HepG2 (cell line): Measurements from ENCODE around the gene HOXA13. TPM values are rescaled to one million over a fixed set of nuclear protein-coding genes. Genes with fewer than 3 reads are reported as not detected.

ENCODE experiments used
- CHD4 ChIP-seq: fragments of 200-600 bp; sonication (generic); IDR thresholded peaks from 2 replicates; pipeline ENCODE4 v1.7.0; 2017; ENCODE audit warnings: mild to moderate bottlenecking, low read length, borderline replicate concordance
- CTCF ChIP-seq: sonication (generic); formaldehyde crosslinking; IDR thresholded peaks from 2 replicates; pipeline ENCODE4 v1.5.0; 2020; ENCODE audit warnings: mild to moderate bottlenecking, missing genetic modification reagents, moderate library complexity
- ETS1 ChIP-seq: sonication (generic); formaldehyde crosslinking; IDR thresholded peaks from 2 replicates; pipeline ENCODE4 v1.4.0; 2020; ENCODE audit warnings: missing genetic modification reagents
- HMGXB4 ChIP-seq, 2 experiments: sonication (generic) in 1 of 2; formaldehyde crosslinking in 1 of 2; IDR thresholded peaks; 2 replicates each; pipeline versions ENCODE4 v1.4.0 to v1.6.1; 2018 to 2020; ENCODE audit warnings: missing genetic modification reagents in 2 of 2, borderline replicate concordance in 1 of 2, low read depth in 1 of 2, mild to moderate bottlenecking in 1 of 2, missing biosample characterization in 1 of 2
- HNF4A ChIP-seq: sonication (generic); formaldehyde crosslinking; IDR thresholded peaks from 2 replicates; pipeline ENCODE4 v1.4.0; 2020; ENCODE audit warnings: missing genetic modification reagents
- RAD21 ChIP-seq: fragments of 450-650 bp; formaldehyde crosslinking; IDR thresholded peaks from 2 replicates; pipeline ENCODE4 v1.5.0; 2020; ENCODE audit warnings: mild to moderate bottlenecking
- RARA ChIP-seq: IDR thresholded peaks from 2 replicates; pipeline ENCODE4 v1.6.1; 2016; ENCODE audit warnings: missing genetic modification reagents, missing compliant biosample characterization
- WIZ ChIP-seq: sonication (generic); formaldehyde crosslinking; IDR thresholded peaks from 2 replicates; pipeline ENCODE4 v1.5.1; 2020; ENCODE audit warnings: mild to moderate bottlenecking, missing genetic modification reagents
- YY1 ChIP-seq: IDR thresholded peaks from 2 replicates; pipeline ENCODE4 v1.6.1; 2011; ENCODE audit warnings: low read length, low read depth, moderate library complexity, mild to moderate bottlenecking; ENCODE audit not compliant: insufficient read depth, insufficient replicate concordance
- ZBTB33 ChIP-seq: sonication (generic); formaldehyde crosslinking; IDR thresholded peaks from 2 replicates; pipeline ENCODE4 v1.4.0; 2020; ENCODE audit warnings: missing genetic modification reagents
- ZEB1 ChIP-seq: IDR thresholded peaks from 2 replicates; pipeline ENCODE4 v1.6.1; 2012; ENCODE audit warnings: mild to moderate bottlenecking, low read depth, inconsistent platforms; ENCODE audit not compliant: insufficient replicate concordance
- ZNF44 ChIP-seq: sonication (generic); formaldehyde crosslinking; IDR thresholded peaks from 2 replicates; pipeline ENCODE4 v1.5.1; 2020; ENCODE audit warnings: mild to moderate bottlenecking, missing genetic modification reagents
- ZNF501 ChIP-seq: sonication (generic); formaldehyde crosslinking; IDR thresholded peaks from 2 replicates; pipeline ENCODE4 v1.5.1; 2020; ENCODE audit warnings: mild to moderate bottlenecking, moderate library complexity, missing genetic modification reagents
- ZNF512B ChIP-seq: sonication (generic); formaldehyde crosslinking; IDR thresholded peaks from 2 replicates; pipeline ENCODE4 v1.5.1; 2020; ENCODE audit warnings: missing genetic modification reagents, mild to moderate bottlenecking, borderline replicate concordance
- ZNF569 ChIP-seq: sonication (generic); formaldehyde crosslinking; IDR thresholded peaks from 2 replicates; pipeline ENCODE4 v1.5.0; 2020; ENCODE audit warnings: mild to moderate bottlenecking, missing genetic modification reagents, moderate library complexity, borderline replicate concordance
- ZNF777 ChIP-seq: sonication (generic); formaldehyde crosslinking; IDR thresholded peaks from 2 replicates; pipeline ENCODE4 v1.4.0; 2020; ENCODE audit warnings: missing genetic modification reagents
- polyA plus RNA-seq, 8 experiments: library from polyadenylated mRNA; depleted of rRNA in 3 of 8; stranded (reverse) in 7 of 8; unstranded in 1 of 8; fragments of >200 nt; fragmentation: Illumina TruSeq in 4 of 8; extraction: Trizol in 4 of 8; gene quantifications; 2 replicates each; pipeline versions ENCODE4 v1.2.1 to v1.2.3, GENCODE V29; 2011 to 2016; ENCODE audit warnings: low read depth in 4 of 8, missing spikeins in 1 of 8, mixed read lengths in 1 of 8; ENCODE audit not compliant: insufficient read depth in 1 of 8
- total RNA-seq, 5 experiments: library from RNA; depleted of rRNA; stranded (reverse); fragments of >200 nt; fragmentation: Illumina TruSeq; extraction: Trizol; gene quantifications; 2 replicates each; pipeline ENCODE4 v1.2.3, GENCODE V29; 2016; ENCODE audit warnings: low read depth in 1 of 5

HOXA13 gene
- total and polyA plus RNA-seq, 2 of the 13 experiments (the other 11 are each of a cell fraction or from before 2014, with no cell fraction given), result 0.01 to 0.04 TPM

- TF ChIP-seq ZNF512B (CRISPR knock-in tag) (no peak), ETS1 (CRISPR knock-in tag) (no peak), ZNF44 (CRISPR knock-in tag) (no peak), YY1 (no peak), HNF4A (CRISPR knock-in tag) (peak; percentile 52), HMGXB4 (CRISPR knock-in tag; IDR thresholded peaks at IDR 0.05; ENCODE audit: borderline replicate concordance in 1 of 2, low read depth in 1 of 2) (0 out of 4 replicates have a peak, but pooled peaks of 1 of the 2 experiments have one; percentile 35), ZNF501 (CRISPR knock-in tag) (peak; percentile 21; the same call in 1 of the 2 replicates), CTCF (CRISPR knock-in tag) (peak; percentile 70), ZBTB33 (CRISPR knock-in tag) (no peak), RARA (CRISPR knock-in tag) (peak; percentile 21; the same call in 1 of the 2 replicates), ZEB1 (peak; percentile 25), CHD4 (no peak), RAD21 (0 out of 2 replicates have a peak, but pooled peaks have one; percentile 19), ZNF569 (CRISPR knock-in tag) (no peak), ZNF777 (CRISPR knock-in tag) (no peak; the same call in 1 of the 2 replicates), WIZ (CRISPR knock-in tag) (no peak)
Measured at GRCh38 chr7:27210441-27211083, 10.7 kb upstream of the HOXA13 start (continued).
